Keratinocyte (primary cell): ENCODE data around the gene BCAR3. TPM values are rescaled to one million over a fixed set of nuclear protein-coding genes. Genes with fewer than 3 reads are reported as not detected.

ENCODE experiments used
- DNase-seq: peaks from one replicate; pipeline ENCODE4 v3.0.0-alpha.2; 2011; ENCODE audit warnings: low read depth, missing footprints, low spot score
- FAIRE-seq: peaks from 2 replicates; lab custom pipeline; 2011; peaks lifted over from hg19 to GRCh38; lab: Jason Lieb, UNC
- H2AFZ ChIP-seq: 2 replicates; pipeline ENCODE4 v1.6.0; 2012; ENCODE audit warnings: low read length, control low read depth, inconsistent platforms; ENCODE audit not compliant: control insufficient read depth
- H3K27ac ChIP-seq: 2 replicates; pipeline ENCODE4 v1.5.1; 2011; ENCODE audit warnings: low read length; ENCODE audit not compliant: control insufficient read depth, insufficient read depth
- H3K27me3 ChIP-seq: 3 replicates; pipeline ENCODE4 v1.6.0; 2011; ENCODE audit warnings: low read length; ENCODE audit not compliant: control insufficient read depth, insufficient read depth; ENCODE audit errors: extremely low read depth
- H3K36me3 ChIP-seq, 2 experiments: 2 replicates in 1 of 2; 3 replicates in 1 of 2; pipeline ENCODE4 v1.5.1; 2011; ENCODE audit warnings: low read length in 2 of 2, mild to moderate bottlenecking in 1 of 2; ENCODE audit not compliant: control insufficient read depth in 2 of 2, insufficient read depth in 2 of 2; ENCODE audit errors: extremely low read depth in 1 of 2
- H3K4me1 ChIP-seq: 3 replicates; pipeline ENCODE4 v1.5.1; 2011; ENCODE audit warnings: low read length; ENCODE audit not compliant: control insufficient read depth, insufficient read depth; ENCODE audit errors: extremely low read depth
- H3K4me2 ChIP-seq: 3 replicates; pipeline ENCODE4 v1.6.0; 2011; ENCODE audit warnings: low read depth, low read length; ENCODE audit not compliant: control insufficient read depth, insufficient read depth; ENCODE audit errors: extremely low read depth
- H3K4me3 ChIP-seq, 3 experiments: fragments of 200-600 bp in 1 of 3; sonication (generic) in 1 of 3; 2 replicates in 2 of 3; 3 replicates in 1 of 3; pipeline ENCODE4 v1.5.1; 2011 to 2016; ENCODE audit warnings: low read length in 3 of 3, mild to moderate bottlenecking in 3 of 3, control low read depth in 2 of 3, inconsistent platforms in 1 of 3, low read depth in 1 of 3, mixed read lengths in 1 of 3, mixed run types in 1 of 3, moderate library complexity in 1 of 3; ENCODE audit not compliant: control insufficient read depth in 2 of 3, insufficient read depth in 2 of 3; ENCODE audit errors: extremely low read depth in 1 of 3
- H3K79me2 ChIP-seq: 2 replicates; pipeline ENCODE4 v1.6.0; 2012; ENCODE audit warnings: low read length; ENCODE audit not compliant: control insufficient read depth, insufficient read depth
- H3K9ac ChIP-seq: 3 replicates; pipeline ENCODE4 v1.6.0; 2011; ENCODE audit warnings: low read length; ENCODE audit not compliant: control insufficient read depth, insufficient read depth; ENCODE audit errors: extremely low read depth
- H3K9me1 ChIP-seq: 3 replicates; pipeline ENCODE4 v1.6.0; 2011; ENCODE audit warnings: low read length; ENCODE audit not compliant: control insufficient read depth, insufficient read depth; ENCODE audit errors: extremely low read depth
- H3K9me3 ChIP-seq: 2 replicates; pipeline ENCODE4 v1.5.1; 2012; ENCODE audit warnings: low read depth, low read length; ENCODE audit not compliant: control insufficient read depth
- H4K20me1 ChIP-seq: 3 replicates; pipeline ENCODE4 v1.6.0; 2011; ENCODE audit warnings: low read length; ENCODE audit not compliant: control insufficient read depth, insufficient read depth; ENCODE audit errors: extremely low read depth
- EZH2 ChIP-seq: IDR thresholded peaks from one replicate; pipeline ENCODE4 v1.6.1; 2012; ENCODE audit warnings: inconsistent platforms, mild to moderate bottlenecking, low read length, moderate library complexity
- dilution Hi-C: fragments of 300-500 bp; cut with MboI; formaldehyde crosslinking; loops from one replicate; pipeline ENCODE4 v1.7.0; 2020; ENCODE audit warnings: low sequenced_read_pairs; ENCODE audit not compliant: extremely low pct_ligation_motif_present
- polyA plus RNA-seq, 5 experiments: library from polyadenylated mRNA; depleted of rRNA in 3 of 5; stranded (reverse) in 3 of 5; stranded (forward) in 1 of 5; unstranded in 1 of 5; fragments of >200 nt; gene quantifications; 1 replicate in 1 of 5; 2 replicates in 3 of 5; 3 replicates in 1 of 5; pipeline versions ENCODE4 v1.2.1 to v1.2.3, GENCODE V29; 2011 to 2012; ENCODE audit warnings: missing spikeins in 2 of 5, low read depth in 1 of 5, low replicate concordance in 1 of 5
- TF ChIP-seq, protein P1 (sequence below), 3 experiments: IDR thresholded peaks in 1 of 3; conservative IDR thresholded peaks in 1 of 3; optimal IDR thresholded peaks in 1 of 3; 2 replicates in 2 of 3; 3 replicates in 1 of 3; pipeline versions ENCODE3 to v1.5.1; 2011; ENCODE audit warnings: low read length in 3 of 3, mild to moderate bottlenecking in 3 of 3, moderate library complexity in 2 of 3, control low read depth in 1 of 3, inconsistent platforms in 1 of 3; ENCODE audit not compliant: insufficient read depth in 2 of 3; ENCODE audit errors: extremely low read depth in 1 of 3

The BCAR3 gene
- polyA plus RNA-seq, 1 donor (not counting 4 experiments of a cell fraction or from before 2014, with no cell fraction given) = 77.2 TPM

DNA sequence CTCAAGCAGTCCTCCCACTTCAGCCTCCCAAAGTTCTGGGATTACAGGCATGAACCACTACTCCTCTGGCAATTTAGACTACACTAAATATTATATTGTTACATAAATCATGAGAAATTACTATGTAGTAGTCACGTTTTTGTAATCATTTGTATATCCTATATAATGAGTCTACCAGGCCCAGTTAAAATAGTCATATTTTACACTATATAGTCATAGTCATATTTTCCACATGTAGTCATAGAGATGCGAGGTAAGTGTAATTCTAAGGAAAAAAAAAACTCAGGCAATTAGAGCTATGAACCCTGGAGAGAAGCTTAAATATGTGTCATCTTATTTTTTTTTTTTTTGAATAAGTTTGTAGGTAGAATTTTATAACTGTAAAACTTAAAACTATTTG lies 143.7 kb downstream of the BCAR3 start:
- Histone ChIP-seq H3K4me2 (no peak overlapping the region), H3K9me3 (no peaks in the 10 kb centered on the region), H3K4me3 (no peak overlapping the region), H3K36me3 (peaks cover 0 to 3% of the 10 kb centered on the region in 2 experiments), H3K9ac (no peak overlapping the region), H2AFZ (no peak overlapping the region), H3K4me1 (no peaks in the 10 kb centered on the region), H3K27me3 (no peaks in the 10 kb centered on the region), H3K27ac (no peak overlapping the region), H3K9me1 (no peaks in the 10 kb centered on the region), H3K79me2 (no peaks in the 10 kb centered on the region), H4K20me1 (no peaks in the 10 kb centered on the region)
- no peak for FAIRE-seq
- dilution Hi-C loops = no loop called here
- no peak for TF ChIP-seq EZH2
- TF ChIP-seq, protein P1, sequence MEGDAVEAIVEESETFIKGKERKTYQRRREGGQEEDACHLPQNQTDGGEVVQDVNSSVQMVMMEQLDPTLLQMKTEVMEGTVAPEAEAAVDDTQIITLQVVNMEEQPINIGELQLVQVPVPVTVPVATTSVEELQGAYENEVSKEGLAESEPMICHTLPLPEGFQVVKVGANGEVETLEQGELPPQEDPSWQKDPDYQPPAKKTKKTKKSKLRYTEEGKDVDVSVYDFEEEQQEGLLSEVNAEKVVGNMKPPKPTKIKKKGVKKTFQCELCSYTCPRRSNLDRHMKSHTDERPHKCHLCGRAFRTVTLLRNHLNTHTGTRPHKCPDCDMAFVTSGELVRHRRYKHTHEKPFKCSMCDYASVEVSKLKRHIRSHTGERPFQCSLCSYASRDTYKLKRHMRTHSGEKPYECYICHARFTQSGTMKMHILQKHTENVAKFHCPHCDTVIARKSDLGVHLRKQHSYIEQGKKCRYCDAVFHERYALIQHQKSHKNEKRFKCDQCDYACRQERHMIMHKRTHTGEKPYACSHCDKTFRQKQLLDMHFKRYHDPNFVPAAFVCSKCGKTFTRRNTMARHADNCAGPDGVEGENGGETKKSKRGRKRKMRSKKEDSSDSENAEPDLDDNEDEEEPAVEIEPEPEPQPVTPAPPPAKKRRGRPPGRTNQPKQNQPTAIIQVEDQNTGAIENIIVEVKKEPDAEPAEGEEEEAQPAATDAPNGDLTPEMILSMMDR (optimal IDR thresholded peaks at IDR 0.05 in 1 of 3, IDR thresholded peaks at IDR 0.05 in 1 of 3, conservative IDR thresholded peaks at IDR 0.05 in 1 of 3; ENCODE audit: extremely low read depth in 1 of 3, insufficient read depth in 2 of 3, low read length in 3 of 3) = no peak
- no peak for DNase-seq

DNA sequence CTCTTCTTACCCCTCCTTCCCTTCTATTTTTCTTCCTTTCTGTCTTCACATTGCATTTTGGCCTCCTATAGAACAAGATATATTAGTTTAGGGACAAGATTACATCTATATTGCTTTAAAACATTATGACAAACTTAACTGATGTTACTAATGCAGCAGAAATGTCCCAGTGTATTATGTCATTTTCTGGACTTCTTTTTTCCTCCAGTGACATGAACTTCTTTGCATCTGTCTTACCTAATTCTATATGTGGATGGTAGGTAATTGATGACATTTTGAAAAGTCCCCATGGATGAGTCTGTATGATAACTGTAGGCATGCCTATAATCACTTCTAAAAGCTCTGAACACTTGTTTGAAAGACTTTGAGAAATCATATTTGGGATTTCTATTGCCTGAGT lies 144.2 kb downstream of the BCAR3 start:
- H3K4me2 ChIP-seq = no peak overlapping the region
- no peaks in the 10 kb centered on the region for H3K4me1 ChIP-seq
- FAIRE-seq (no peak), DNase-seq (no peak)
- H3K79me2 ChIP-seq = no peaks in the 10 kb centered on the region
- no peak overlapping the region for H3K9ac ChIP-seq
- no peaks in the 10 kb centered on the region for H3K27me3 ChIP-seq
- peaks cover 0 to 3% of the 10 kb centered on the region in 2 experiments for H3K36me3 ChIP-seq
- TF ChIP-seq, protein P1 (optimal IDR thresholded peaks at IDR 0.05 in 1 of 3, IDR thresholded peaks at IDR 0.05 in 1 of 3, conservative IDR thresholded peaks at IDR 0.05 in 1 of 3; ENCODE audit: extremely low read depth in 1 of 3, insufficient read depth in 2 of 3, low read length in 3 of 3) = no peak
- no peak for TF ChIP-seq EZH2
- no peaks in the 10 kb centered on the region for H4K20me1 ChIP-seq
- H3K9me1 ChIP-seq = no peaks in the 10 kb centered on the region
- H3K4me3 ChIP-seq = no peak overlapping the region
- no peaks in the 10 kb centered on the region for H3K9me3 ChIP-seq
- dilution Hi-C loops = no loop called here
- H3K27ac ChIP-seq = no peak overlapping the region
- H2AFZ ChIP-seq = no peak overlapping the region
